ENCODE data around the gene C2CD4B. TPM values are rescaled to one million over a fixed set of nuclear protein-coding genes. Genes with fewer than 3 reads are reported as not detected.

Gene C2CD4B
- total RNA-seq, 1 donor from 2014 or later = 19.1 TPM

- Mint-ChIP-seq H3K4me3 (ENCODE audit: unreplicated experiment) (no peak overlapping the region), H3K27ac (ENCODE audit: unreplicated experiment) (peak overlapping the region; percentile 93), H3K4me1 (ENCODE audit: unreplicated experiment) (peaks cover 58% of the 10 kb centered on the region), H3K9me3 (ENCODE audit: unreplicated experiment) (no peaks in the 10 kb centered on the region), H3K36me3 (ENCODE audit: low read depth, unreplicated experiment) (no peaks in the 10 kb centered on the region), H3K27me3 (ENCODE audit: unreplicated experiment) (peaks cover 2% of the 10 kb centered on the region)
- TF ChIP-seq CTCF (IDR thresholded peaks at IDR 0.05; ENCODE audit: unreplicated experiment) = no peak
- no peak for DNase-seq (ENCODE audit: low spot score)
Observed at GRCh38 chr15:62187910-62188309, 22.8 kb upstream of the C2CD4B start.

- Mint-ChIP-seq H3K27me3 (ENCODE audit: unreplicated experiment) (peaks cover 2% of the 10 kb centered on the region), H3K4me1 (ENCODE audit: unreplicated experiment) (peaks cover 57% of the 10 kb centered on the region), H3K4me3 (ENCODE audit: unreplicated experiment) (peak overlapping the region; percentile 28), H3K9me3 (ENCODE audit: unreplicated experiment) (no peaks in the 10 kb centered on the region), H3K36me3 (ENCODE audit: low read depth, unreplicated experiment) (no peaks in the 10 kb centered on the region), H3K27ac (ENCODE audit: unreplicated experiment) (peak overlapping the region; percentile 93)
- TF ChIP-seq CTCF (IDR thresholded peaks at IDR 0.05; ENCODE audit: unreplicated experiment) = no peak
- peak; percentile 28 for DNase-seq (ENCODE audit: low spot score)
Observed at GRCh38 chr15:62187425-62187824, 22.3 kb upstream of the C2CD4B start.

GRCh38 chr15:62186578-62186977, 21.5 kb upstream of the C2CD4B start:
- peaks cover 57% of the 10 kb centered on the region for H3K4me1 Mint-ChIP-seq (ENCODE audit: unreplicated experiment)
- no peak for TF ChIP-seq CTCF (IDR thresholded peaks at IDR 0.05; ENCODE audit: unreplicated experiment)
- H3K9me3 Mint-ChIP-seq (ENCODE audit: unreplicated experiment) = no peaks in the 10 kb centered on the region
- H3K27ac Mint-ChIP-seq (ENCODE audit: unreplicated experiment) = no peak overlapping the region
- H3K36me3 Mint-ChIP-seq (ENCODE audit: low read depth, unreplicated experiment) = no peaks in the 10 kb centered on the region
- no peak overlapping the region for H3K4me3 Mint-ChIP-seq (ENCODE audit: unreplicated experiment)
- H3K27me3 Mint-ChIP-seq (ENCODE audit: unreplicated experiment) = peaks cover 2% of the 10 kb centered on the region
- DNase-seq (ENCODE audit: low spot score) = no peak

- H3K9me3 Mint-ChIP-seq (ENCODE audit: unreplicated experiment) = no peaks in the 10 kb centered on the region
- peaks cover 3% of the 10 kb centered on the region for H3K27me3 Mint-ChIP-seq (ENCODE audit: unreplicated experiment)
- no peak for TF ChIP-seq CTCF (IDR thresholded peaks at IDR 0.05; ENCODE audit: unreplicated experiment)
- H3K27ac Mint-ChIP-seq (ENCODE audit: unreplicated experiment) = no peak overlapping the region
- H3K36me3 Mint-ChIP-seq (ENCODE audit: low read depth, unreplicated experiment) = no peaks in the 10 kb centered on the region
- peaks cover 34% of the 10 kb centered on the region for H3K4me1 Mint-ChIP-seq (ENCODE audit: unreplicated experiment)
- no peak for DNase-seq (ENCODE audit: low spot score)
- no peak overlapping the region for H3K4me3 Mint-ChIP-seq (ENCODE audit: unreplicated experiment)
Observed at GRCh38 chr15:62183130-62183529, 18.0 kb upstream of the C2CD4B start.

- Mint-ChIP-seq H3K27ac (ENCODE audit: unreplicated experiment) (peak overlapping the region; percentile 90), H3K4me3 (ENCODE audit: unreplicated experiment) (no peak overlapping the region), H3K36me3 (ENCODE audit: low read depth, unreplicated experiment) (no peaks in the 10 kb centered on the region), H3K4me1 (ENCODE audit: unreplicated experiment) (peaks cover 28% of the 10 kb centered on the region), H3K9me3 (ENCODE audit: unreplicated experiment) (no peaks in the 10 kb centered on the region), H3K27me3 (ENCODE audit: unreplicated experiment) (no peaks in the 10 kb centered on the region)
- no peak for DNase-seq (ENCODE audit: low spot score)
- no peak for TF ChIP-seq CTCF (IDR thresholded peaks at IDR 0.05; ENCODE audit: unreplicated experiment)
Observed at GRCh38 chr15:62173215-62173614, 8.1 kb upstream of the C2CD4B start.
